Stimulated activated CD8-positive, alpha-beta memory T cell treated with anti-CD3 and anti-CD28 coated beads, Interleukin-7, amount 100 ng/mL, for 24 hours (primary cell): ENCODE results near the gene ACLY.
"Not testable (repeated sequence)": the region's sequence is repeated elsewhere in the genome, so short reads cannot be mapped to it uniquely, and the experiment has no call there.

Experiments
- DNase-seq: peaks from one replicate; pipeline ENCODE4 v3.0.0-alpha.2; 2020; ENCODE audit warnings: low read depth

Gene ACLY

DNA sequence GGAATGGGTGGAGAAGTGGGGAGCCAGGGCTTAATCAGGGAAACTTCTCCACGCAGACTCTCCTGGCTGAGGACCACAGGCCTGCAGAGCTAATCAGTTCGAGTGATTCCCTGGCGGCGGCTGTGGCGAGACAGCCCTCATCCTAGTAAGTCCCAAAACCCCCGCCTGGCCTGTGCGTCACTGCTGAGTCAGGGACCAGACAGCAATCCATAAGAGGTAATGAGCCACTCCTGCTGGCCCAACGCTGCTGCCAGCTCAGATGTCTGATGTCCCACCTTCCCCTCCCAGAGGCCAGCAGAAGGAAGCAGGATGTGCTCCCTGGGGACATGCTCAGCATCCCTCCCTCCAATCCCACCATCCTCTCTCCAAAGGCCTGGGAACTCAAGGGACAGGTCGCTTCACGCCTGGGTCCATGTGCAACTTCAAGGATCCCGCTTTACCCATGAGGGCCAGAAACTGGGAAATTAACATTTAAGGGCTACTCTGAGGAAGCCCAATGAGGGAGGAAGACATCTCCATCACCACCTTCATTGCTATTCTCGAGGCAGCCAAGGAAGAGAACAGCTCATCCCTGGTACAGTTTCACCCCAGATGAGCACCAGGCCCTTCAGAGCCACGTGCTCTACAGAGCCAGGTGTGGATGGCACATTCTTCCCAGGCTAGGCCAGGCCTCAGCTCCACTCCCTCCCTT is 7.9 kb downstream of the ACLY start:
- no peak for DNase-seq

DNA sequence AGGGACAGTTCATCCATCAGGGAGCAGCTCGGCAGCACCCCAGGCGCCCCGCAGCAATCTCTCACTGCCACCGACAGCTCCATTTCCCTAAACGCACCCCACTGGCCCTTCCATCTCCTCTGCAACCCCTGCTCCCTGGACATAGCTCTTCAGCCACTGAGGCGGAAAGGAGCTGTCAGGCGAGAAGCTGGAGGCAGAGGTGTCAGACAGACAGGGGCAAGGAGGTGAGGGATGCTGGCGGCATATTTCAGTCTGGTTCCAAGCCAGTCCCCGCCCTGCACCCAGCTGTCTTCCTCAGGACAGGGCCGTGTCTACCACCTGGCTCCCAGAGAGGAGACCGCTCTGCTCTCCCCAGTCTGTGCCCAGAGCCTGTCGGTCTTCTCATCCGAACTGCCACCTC is 9.7 kb downstream of the ACLY start:
- no peak for DNase-seq

DNA sequence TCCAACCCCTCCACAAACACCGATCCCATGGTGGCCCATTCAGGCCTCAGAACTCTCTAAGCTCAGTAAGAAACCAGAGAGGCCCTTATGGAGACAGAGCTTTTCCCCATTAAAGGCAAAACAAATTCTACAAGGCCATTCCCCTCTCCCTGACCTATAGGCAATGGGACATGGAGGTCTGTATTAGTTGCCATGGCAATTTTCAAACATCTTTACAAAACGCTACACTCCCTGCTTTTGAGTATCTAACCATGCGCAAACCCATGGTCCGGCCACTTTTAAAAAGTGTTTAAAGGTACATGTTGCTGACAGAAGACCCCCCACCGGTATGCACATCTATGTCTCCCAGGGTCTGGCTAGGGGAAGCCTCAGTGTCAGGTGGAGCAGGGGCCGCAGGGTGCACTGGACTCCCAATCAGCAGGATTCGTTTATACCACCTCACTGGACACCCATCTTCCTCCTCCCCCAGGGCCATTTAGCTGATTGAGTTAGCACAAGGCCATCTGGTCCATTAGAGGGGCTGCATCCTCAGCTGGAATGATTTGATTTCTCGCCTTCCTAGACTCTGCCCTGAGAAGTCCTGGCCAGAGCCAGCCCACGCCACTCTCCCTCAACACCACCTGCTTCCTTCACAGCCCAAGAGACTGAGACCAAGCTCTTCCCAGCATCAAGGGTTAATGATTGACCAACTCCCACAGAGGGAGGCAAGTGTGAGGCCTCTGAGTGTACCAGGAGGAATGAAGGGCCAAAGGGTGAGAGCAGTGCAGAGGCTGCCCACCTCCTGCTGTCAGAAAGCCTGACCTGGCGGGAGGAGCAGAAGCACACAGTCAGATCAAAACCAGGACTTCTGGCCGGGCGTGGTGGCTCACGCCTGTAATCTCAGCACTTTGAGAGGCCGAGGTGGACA is 10.9 kb downstream of the ACLY start:
- no peak for DNase-seq

DNA sequence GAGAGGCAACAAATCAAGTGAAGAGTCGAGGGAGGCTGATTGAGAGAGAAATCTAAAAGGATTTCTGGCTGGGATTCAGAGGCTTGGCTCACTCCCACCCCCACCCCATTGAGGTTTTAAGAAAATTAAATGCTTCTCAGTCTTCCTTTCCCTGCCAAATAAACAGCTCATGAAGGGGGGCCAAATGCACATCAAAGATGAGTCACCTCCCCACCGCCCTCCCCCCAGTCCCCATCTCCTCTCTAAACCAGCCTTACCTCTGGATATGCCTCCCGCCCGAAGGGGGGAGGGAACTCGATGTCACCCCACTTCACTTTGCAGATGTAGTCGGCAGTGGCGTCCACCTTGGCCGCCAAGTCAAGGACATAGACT is 11.6 kb downstream of the ACLY start:
- DNase-seq = no peak

DNA sequence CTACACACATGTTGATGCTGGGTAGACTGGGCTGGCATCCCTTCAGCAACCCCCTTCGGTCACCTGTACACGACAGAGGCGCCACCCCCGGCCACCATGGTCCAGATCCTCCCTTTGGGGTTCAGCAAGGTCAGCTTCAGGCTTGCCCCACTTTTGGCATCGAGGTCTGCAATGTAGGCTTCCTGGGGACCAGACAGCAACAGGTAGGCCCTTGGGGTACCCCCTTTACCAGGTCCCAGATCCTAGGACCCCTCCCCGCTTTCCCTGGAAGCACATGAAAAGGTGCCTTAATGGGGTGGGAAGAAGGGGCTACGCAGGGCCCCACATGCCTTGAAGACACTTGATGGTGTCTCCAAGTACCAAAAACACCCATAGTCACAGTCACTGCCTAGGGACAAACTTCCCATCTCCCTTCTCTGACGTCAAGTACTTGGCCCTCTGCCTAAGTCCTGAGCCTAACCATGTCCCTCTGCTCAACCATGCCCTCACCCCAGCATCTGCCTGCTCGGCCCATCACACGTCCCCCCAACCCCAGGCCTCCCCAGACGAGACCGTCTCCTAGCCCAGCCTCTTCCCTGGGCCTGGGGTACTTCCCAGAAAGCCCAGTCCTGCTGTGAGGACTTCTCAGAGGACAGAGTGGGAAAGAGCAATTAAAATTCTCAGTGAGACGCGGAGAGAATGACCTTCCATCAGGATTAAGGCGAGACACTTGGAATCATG is 12.1 kb downstream of the ACLY start:
- DNase-seq = no peak

DNA sequence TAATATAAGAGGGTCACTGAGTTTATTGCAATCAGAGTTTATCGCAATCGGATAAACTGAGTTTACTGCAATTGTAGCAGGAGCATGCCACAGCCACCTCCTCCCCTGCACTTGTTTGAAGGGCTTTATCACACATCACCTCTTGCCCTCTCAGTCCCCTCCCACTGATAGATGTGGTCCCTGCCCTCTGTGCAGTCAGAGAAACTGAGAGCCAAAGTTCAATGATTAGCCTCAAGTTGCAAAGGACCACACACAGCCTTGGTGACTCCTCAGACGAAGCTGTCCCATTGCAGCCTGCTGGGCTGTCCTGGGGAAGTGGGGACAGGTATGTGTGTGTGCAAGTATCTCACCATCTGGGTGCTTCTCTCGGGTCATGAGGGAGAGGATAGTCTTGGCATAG is 13.6 kb downstream of the ACLY start:
- no peak for DNase-seq

DNA sequence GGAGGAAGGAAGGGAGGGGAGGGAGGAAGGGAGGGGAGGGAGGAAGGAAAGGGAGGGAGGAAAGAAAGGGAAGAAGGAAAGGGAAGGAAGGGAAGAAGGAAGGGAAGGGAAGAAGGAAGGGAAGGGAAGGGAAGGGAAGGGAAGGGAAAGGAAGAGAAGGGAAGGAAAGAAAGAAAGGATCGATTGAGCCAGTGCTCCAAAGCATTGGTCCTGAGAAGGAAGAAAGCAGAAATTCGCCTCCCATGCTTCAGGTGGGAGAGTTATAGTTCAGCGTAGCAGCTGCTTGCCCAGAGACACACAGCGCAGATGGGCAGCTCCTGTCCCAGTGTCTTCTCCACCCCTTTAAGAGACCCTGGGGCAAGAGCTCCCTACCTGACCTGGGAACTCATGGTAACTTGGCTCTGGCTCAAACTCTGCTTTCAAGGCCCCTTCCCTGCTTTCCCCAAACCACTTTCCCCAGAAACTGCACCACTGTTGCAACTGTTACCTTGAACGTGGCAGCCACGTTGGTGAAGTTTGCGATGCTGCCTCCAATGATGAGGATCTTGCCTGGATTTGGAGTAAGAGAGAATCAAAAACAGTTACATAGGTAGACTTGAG is 14.4 kb downstream of the ACLY start:
- DNase-seq = no peak

DNA sequence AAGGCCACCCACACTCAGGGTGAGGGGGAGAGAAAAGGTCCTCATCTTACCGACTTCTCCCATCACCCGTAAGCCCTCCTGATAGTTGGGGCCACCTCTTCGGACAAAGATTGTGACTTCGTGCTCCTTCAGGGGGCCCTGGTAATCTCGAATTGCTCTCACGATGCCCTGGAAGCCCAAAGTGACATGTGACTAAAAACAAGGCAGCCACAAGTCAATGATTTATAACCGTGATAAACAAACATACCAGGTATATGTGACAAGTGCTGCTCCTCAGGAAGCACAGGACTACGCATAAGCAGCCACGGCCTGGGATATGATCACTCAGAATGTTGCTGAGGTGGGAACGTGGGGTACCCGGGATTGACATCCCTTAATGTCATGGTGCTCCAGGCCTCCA is 17.1 kb downstream of the ACLY start:
- DNase-seq = no peak

DNA sequence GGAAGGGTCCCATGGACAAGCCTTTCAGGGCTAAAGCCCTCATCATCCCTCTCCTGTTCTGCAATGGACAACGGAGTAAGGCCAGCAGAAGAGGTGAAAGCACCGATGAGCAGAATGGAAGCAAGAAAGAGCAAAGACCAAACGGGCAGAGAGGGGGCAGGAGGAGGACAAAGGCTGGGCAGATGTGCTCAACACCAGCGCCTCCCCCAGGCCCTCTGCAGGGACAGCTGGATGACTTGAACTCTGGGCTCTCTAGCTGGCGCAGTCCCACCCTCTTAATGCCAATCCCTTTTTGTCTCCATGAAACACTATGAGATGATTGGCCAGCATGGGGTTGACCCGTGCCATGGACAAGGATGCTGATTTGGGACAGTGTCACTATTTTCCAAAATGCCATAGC is 22.0 kb downstream of the ACLY start:
- DNase-seq = no peak

DNA sequence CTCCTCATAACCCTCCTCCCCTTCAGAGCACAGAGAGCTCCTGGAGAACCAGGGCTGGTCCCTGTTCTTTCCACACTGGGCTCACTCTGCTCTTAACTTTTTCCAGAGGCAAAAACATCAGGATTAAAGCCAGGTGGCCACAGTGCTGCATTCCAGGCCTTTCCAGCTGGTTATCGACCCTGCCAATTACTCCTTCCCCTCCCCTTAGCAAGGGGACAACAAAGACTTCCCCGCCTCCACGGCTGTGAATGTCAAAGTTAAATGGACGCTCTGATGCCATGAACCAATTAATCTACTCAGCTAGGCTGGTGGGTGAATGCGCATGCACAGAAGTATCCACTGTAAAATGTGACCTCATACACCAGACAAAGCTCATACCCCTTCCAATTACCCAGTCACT is 23.1 kb downstream of the ACLY start:
- DNase-seq = no peak

DNA sequence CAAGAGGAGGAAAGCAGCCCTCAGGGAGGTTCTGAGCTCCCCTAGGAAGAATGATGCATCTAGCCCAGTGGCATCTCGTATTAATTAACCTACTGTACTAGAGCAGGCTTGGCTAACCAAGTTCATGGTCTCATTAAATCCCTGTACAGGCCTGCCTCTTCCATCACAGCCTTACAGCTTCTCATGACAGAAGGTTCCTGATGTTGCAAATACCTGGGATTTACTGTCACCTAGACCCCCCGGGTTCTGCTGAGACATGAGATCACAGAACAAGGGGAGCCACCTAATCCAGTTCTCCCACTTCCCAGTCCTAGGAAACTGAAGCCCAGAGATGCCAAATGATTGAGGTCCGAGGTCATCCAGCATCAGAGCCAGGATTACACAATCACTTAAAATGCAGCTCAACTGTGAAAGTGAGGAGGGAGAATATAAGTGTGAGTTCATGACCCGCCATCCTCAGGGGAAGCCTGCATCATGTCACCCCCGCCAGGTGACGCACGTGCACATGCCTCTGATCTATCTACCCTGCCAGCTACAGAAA is 23.9 kb downstream of the ACLY start:
- DNase-seq = no peak

DNA sequence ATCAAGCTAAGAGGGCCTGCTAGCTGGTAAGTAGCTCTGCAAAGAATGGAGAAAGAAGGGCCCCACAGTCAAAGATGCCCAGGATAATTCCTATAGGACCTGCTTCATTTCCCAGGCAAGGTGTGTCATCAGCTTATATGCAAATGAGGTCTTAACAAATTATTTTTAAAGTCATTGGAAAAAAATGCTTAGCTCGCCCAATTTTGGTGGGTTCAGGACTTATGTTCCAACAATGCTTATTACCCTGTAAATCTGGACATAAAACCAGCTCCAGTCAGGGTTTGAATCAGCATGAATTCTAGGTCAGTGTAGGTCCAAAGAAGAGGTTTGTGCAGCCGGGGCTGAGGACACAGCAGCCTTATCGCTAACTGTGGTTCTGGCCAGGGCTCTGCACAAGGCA is 25.4 kb downstream of the ACLY start:
- no peak for DNase-seq

DNA sequence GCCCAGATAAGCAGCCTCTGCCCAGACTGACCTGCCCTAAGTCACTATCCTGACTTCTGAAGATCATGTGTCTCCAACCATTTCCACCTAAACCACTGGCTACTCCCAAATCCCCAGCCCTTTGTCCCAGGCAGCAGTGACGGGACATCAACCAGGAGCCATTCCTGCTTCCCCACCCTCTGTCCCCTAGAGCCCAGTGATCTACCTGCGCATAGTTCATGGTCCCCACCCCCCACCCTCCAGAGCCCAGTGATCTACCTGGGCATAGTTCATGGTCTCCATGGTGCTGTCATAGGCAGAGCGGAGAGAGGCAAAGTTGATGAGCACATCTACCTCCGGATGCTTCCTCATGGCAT is 26.8 kb downstream of the ACLY start:
- DNase-seq = no peak

DNA sequence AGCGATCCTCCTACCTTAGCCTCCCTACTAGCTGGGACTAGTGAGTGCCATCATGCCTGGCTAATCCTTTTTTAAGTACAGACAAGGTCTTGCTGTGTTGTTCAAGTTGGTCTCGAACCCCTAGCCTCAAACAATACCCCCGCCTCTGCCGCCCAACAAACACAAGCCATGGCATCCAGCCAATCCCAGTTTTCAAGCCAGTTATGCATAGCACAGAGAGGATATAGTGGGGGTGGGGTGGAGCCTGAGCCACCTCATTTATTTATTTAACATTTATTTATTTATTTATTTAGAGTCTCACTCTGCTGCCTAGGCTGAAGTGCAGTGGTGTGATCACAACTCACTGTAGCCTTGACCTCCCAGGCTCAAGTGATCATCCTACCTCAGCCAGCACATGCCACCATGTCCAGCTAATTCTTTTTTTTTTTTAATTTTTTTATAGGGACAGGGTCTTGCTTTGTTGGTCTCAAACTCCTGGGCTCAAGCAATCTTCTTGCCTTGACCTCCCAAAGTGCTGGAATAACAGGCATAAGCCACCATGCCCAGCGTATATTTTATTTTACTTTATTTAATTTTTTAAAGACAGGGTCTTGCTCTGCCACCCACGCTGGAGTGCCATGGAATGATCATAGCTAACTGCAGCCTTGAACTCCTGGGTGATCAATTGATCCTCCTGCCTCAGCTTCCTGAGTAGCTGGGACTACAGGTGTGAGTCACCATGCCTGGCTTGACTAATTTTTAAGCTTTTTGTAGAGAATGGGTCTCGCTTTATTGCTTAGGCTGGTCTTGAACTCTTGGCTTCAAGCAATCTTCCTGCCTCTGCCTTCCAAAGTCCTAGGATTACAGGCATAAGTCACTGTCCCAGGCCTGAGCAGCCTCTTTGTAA is 27.4 kb downstream of the ACLY start:
- no peak for DNase-seq

DNA sequence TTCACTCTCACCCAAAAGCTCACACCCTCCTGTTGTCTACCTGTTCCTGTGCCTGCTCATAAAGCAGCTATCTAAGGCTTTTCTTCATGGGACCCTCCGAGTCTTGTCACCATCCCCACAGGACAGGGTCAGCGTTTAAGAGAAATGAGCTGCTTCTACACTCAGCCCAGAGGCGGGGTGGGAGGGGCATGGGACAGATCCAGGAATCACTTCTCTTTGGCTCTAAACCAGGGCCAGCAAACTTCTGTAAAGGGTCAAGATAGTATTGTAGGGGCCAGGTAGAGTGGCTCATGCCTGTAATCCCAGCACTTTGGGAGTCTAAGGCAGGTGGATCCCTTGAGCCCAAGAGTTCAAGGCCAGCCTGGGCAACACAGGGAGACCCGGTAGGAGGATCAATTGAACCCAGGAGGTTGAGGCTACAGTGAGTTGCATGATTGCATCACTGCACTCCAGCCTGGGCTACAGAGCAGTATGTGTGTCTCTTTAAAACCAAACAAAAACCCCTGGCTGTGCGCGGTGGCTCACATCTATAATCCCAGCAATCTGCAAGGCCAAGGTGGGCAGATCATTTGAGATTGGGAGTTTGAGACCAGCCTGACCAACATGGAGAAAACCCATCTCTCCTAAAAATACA is 30.3 kb downstream of the ACLY start:
- DNase-seq = no peak

DNA sequence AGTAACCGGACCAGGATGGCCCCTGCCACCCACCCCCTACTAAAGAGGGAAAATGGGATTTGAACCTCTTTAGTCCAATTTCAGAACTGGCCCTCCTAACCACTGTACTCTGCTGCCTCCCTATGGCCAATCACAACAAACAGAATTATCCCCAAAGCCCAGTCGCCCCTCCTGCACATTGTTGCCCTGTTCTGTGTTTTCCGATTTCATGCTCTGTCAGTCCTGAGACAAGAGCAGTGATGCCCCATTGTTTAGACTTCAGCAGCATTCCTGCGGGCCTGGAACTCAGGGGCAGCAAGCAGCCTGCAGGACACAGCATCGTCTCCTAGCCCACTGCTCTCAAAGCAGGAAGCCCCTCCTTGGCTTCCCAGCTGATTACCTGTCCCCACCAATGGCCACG is 33.0 kb downstream of the ACLY start:
- DNase-seq = no peak

DNA sequence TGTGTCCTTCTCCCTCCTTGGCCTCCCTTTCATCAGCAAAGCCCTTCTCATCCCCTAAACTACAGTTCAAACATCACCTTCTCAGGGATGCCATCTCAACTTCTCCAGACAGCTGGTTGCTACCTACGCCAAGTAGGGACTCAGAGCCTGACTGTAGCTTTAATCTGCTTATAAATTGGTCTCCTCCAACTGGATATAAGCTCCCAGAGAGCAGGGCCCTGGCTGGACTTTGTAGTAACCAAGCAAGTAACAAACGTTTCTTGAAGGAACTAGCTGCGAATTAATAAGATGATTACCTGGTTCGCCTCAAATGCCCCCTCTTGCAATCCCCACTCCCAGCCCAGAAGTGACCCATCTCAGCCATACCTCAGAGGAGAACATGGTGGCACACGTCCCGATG is 36.0 kb downstream of the ACLY start:
- no peak for DNase-seq

DNA sequence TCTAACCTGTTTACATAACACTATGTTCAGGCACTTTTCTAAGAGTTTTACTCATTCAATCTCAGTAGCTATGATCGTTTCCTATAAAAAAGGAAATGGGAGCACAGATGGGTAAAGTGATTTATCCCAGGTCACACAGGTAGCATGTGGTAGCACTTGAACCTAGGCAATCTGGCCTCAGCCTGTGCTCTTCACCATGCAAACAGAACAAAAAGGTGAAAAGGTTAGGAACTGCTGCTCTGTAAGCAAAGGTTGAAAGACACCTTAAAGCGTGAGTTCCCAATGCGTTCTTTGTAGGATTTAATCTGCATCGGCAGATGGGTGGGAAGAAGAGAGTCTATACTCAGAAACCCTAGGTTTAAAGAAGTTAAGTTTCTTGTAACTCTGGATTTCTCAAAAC is 38.6 kb downstream of the ACLY start:
- no peak for DNase-seq

DNA sequence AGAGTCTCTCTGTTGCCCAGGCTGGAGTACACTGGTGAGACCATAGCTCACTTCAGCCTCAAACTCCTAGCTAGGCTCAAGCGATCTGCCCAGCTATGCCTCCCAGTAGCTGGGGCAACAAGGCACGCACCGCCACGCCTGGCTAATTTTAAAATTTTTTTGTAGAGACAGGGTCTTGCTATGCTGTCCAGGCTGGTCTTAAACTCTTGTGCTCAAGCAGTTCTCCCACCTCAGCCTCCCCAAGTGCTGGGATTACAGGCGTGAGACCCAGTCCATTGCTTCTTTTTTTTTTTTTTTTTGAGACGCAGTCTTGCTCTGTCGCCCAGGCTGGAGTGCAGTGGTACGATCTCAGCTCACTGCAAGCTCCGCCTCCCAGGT is 44.5 kb downstream of the ACLY start:
- DNase-seq = not testable (repeated sequence)

DNA sequence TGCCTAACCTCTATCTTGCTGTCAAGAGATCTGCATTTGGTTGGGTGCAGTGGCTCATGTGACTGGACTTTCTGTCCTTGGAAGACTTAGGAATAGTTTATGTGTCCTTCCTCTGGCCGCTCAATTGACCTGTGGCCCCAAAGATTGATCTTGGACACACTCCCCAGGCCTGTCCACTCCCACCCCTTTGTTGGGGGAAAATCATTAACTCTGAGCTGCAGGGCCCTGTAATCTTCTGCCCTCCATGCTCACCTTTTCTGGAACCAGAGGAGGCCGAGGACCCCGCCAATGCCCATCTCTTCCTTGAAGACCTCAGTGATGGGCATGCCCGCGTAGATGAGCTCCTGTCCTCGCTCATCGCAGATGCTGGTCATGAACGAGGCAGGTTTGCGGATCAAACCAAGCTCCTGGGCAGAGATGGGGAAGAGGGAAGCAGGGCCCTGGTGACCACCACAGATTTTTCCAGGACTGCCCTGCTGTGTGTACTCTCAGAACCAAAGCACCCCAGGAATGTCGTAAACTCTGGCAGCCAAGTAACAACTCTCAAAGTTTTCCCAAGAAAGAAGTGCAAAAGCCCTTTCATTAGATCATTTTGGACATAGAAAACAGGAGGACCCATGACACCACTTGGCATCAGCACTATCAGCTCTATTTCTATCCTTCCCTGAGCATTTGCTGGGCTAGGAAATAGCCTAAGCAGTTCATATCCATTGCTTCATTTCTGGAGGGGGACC is 45.0 kb downstream of the ACLY start:
- DNase-seq = no peak
